GM23338 (cell line): ENCODE results near the gene IRF2. TPM values are rescaled to one million over a fixed set of nuclear protein-coding genes. Genes with fewer than 3 reads are reported as not detected.

Source experiments
- ATAC-seq: fragments of 200-7000 bp; cut with Tn5 transposase; 3 replicates; pipeline ENCODE4 v1.9.1; 2020
- DNase-seq: peaks from one replicate; pipeline ENCODE4 v3.0.0-alpha.2; 2015; ENCODE audit warnings: low spot score
- H2AFZ ChIP-seq: fragments of 200-600 bp; sonication (generic); 2 replicates; pipeline ENCODE4 v1.8.0; 2016; ENCODE audit warnings: antibody characterized with exemption, mild to moderate bottlenecking, moderate library complexity
- H3F3A ChIP-seq: fragments of 200-600 bp; sonication (generic); replicated peaks from 2 replicates; pipeline ENCODE4 v1.8.0; 2017; ENCODE audit warnings: antibody characterized with exemption, mixed run types, low read depth
- H3K27ac ChIP-seq: fragments of 200-600 bp; sonication (generic); 2 replicates; pipeline ENCODE4 v1.6.1; 2016; ENCODE audit warnings: low read depth
- H3K27me3 ChIP-seq: fragments of 200-600 bp; sonication (generic); 2 replicates; pipeline ENCODE4 v1.8.0; 2016; ENCODE audit warnings: mild to moderate bottlenecking, mixed run types, moderate library complexity; ENCODE audit not compliant: insufficient read depth
- H3K36me3 ChIP-seq: fragments of 200-600 bp; sonication (generic); 2 replicates; pipeline ENCODE4 v1.8.0; 2016; ENCODE audit warnings: mild to moderate bottlenecking; ENCODE audit not compliant: insufficient read depth
- H3K4me1 ChIP-seq: fragments of 200-600 bp; sonication (generic); 2 replicates; pipeline ENCODE4 v1.8.0; 2016; ENCODE audit warnings: mild to moderate bottlenecking, moderate library complexity; ENCODE audit not compliant: insufficient read depth
- H3K4me2 ChIP-seq: fragments of 200-600 bp; sonication (generic); 2 replicates; pipeline ENCODE4 v1.7.1; 2017; ENCODE audit warnings: mixed run types
- H3K4me3 ChIP-seq: fragments of 200-600 bp; sonication (generic); 2 replicates; pipeline ENCODE4 v1.6.1; 2016; ENCODE audit warnings: mixed run types
- H3K79me2 ChIP-seq: fragments of 200-600 bp; sonication (generic); replicated peaks from 2 replicates; pipeline ENCODE4 v1.8.0; 2017; ENCODE audit warnings: mild to moderate bottlenecking; ENCODE audit not compliant: insufficient read depth
- H3K9me2 ChIP-seq: fragments of 200-600 bp; sonication (generic); 2 replicates; pipeline ENCODE4 v1.8.0; 2017; ENCODE audit not compliant: insufficient read depth
- H4K20me1 ChIP-seq: fragments of 200-600 bp; sonication (generic); replicated peaks from 2 replicates; pipeline ENCODE4 v1.8.0; 2017; ENCODE audit warnings: mild to moderate bottlenecking; ENCODE audit not compliant: insufficient read depth
- H3K27ac Mint-ChIP-seq: 2 replicates; pipeline ENCODE4 v1.8.0; 2020; ENCODE audit warnings: inconsistent platforms, mild to moderate bottlenecking, moderate library complexity, mixed read lengths
- H3K27me3 Mint-ChIP-seq: 3 replicates; pipeline ENCODE4 v1.8.0; 2022; ENCODE audit warnings: low read depth, mild to moderate bottlenecking, moderate library complexity, mixed read lengths, inconsistent platforms; ENCODE audit not compliant: insufficient read depth, poor library complexity
- H3K36me3 Mint-ChIP-seq: 3 replicates; pipeline ENCODE4 v1.8.0; 2021; ENCODE audit warnings: low read depth, mild to moderate bottlenecking, inconsistent platforms, moderate library complexity, mixed read lengths
- H3K4me1 Mint-ChIP-seq: 3 replicates; pipeline ENCODE4 v1.8.0; 2020; ENCODE audit warnings: mild to moderate bottlenecking, inconsistent platforms, mixed read lengths
- H3K4me3 Mint-ChIP-seq: 3 replicates; pipeline ENCODE4 v1.8.0; 2021; ENCODE audit warnings: moderate library complexity, mild to moderate bottlenecking, inconsistent platforms, mixed read lengths
- H3K9me3 Mint-ChIP-seq: 3 replicates; pipeline ENCODE4 v1.8.0; 2020; ENCODE audit warnings: moderate library complexity, mild to moderate bottlenecking, inconsistent platforms, mixed read lengths
- CREB1 ChIP-seq: fragments of 250-450 bp; sonication (Bioruptor Pico); IDR thresholded peaks from 2 replicates; pipeline ENCODE4 v1.5.0; 2020; ENCODE audit warnings: low read depth, mild to moderate bottlenecking, moderate library complexity
- CTCF ChIP-seq, 2 experiments: fragments of 200-600 bp in 1 of 2; sonication (generic) in 1 of 2; conservative IDR thresholded peaks; 2 replicates each; pipeline versions ENCODE4 v1.5.1 to v1.6.1; 2016 to 2017; ENCODE audit warnings: antibody characterized with exemption in 2 of 2, low read depth in 2 of 2, mild to moderate bottlenecking in 2 of 2, moderate library complexity in 1 of 2
- EZH2 ChIP-seq: fragments of 200-600 bp; sonication (generic); IDR thresholded peaks from one replicate; pipeline ENCODE4 v1.8.0; 2017; ENCODE audit warnings: antibody characterized with exemption, mild to moderate bottlenecking, low read depth; ENCODE audit not compliant: unreplicated experiment
- EZH2phosphoT487 ChIP-seq: fragments of 200-600 bp; sonication (generic); IDR thresholded peaks from one replicate; pipeline ENCODE4 v1.8.1; 2018; ENCODE audit warnings: antibody characterized with exemption; ENCODE audit not compliant: unreplicated experiment
- JUNB ChIP-seq: IDR thresholded peaks from one replicate; pipeline ENCODE4 v1.6.1; 2016; ENCODE audit warnings: antibody characterized with exemption; ENCODE audit not compliant: unreplicated experiment
- NANOG ChIP-seq: IDR thresholded peaks from 2 replicates; pipeline ENCODE4 v1.6.1; 2016; ENCODE audit warnings: antibody characterized with exemption, borderline replicate concordance
- POLR2AphosphoS5 ChIP-seq: IDR thresholded peaks from 2 replicates; pipeline ENCODE4 v1.6.1; 2016; ENCODE audit warnings: antibody characterized with exemption, low read depth
- STAT1 ChIP-seq: IDR thresholded peaks from one replicate; pipeline ENCODE4 v1.6.1; 2016; ENCODE audit warnings: antibody characterized with exemption; ENCODE audit not compliant: unreplicated experiment
- ZNF114 ChIP-seq: fragments of 250-450 bp; sonication (Bioruptor Pico); IDR thresholded peaks from 2 replicates; pipeline ENCODE4 v1.5.0; 2020; ENCODE audit warnings: mild to moderate bottlenecking, moderate library complexity
- ZNF331 ChIP-seq: fragments of 250-450 bp; sonication (Bioruptor Pico); IDR thresholded peaks from 2 replicates; pipeline ENCODE4 v1.5.0; 2020; ENCODE audit warnings: low read depth, mild to moderate bottlenecking, moderate library complexity
- polyA plus RNA-seq: library from polyadenylated mRNA; unstranded; fragments of >200 nt; fragmentation: Nextera tagmentation; extraction: Ambion mirVana; gene quantifications from 2 replicates; pipeline ENCODE4 v1.2.1, GENCODE V29; 2016
- total RNA-seq: library from RNA; depleted of rRNA; stranded (reverse); fragments of >200 nt; shearing (Covaris generic); gene quantifications from 2 replicates; pipeline ENCODE4 v1.2.3, GENCODE V29; 2014
- TF ChIP-seq, protein P1 (sequence below): IDR thresholded peaks from 2 replicates; pipeline ENCODE4 v1.6.1; 2016; ENCODE audit warnings: antibody characterized with exemption
- TF ChIP-seq, protein P2 (sequence below): IDR thresholded peaks from one replicate; pipeline ENCODE4 v1.6.1; 2018; ENCODE audit warnings: antibody characterized with exemption; ENCODE audit not compliant: unreplicated experiment

IRF2 gene
- total and polyA plus RNA-seq, 2 experiments from 2014 or later: 14.7 to 15.0 TPM

DNA sequence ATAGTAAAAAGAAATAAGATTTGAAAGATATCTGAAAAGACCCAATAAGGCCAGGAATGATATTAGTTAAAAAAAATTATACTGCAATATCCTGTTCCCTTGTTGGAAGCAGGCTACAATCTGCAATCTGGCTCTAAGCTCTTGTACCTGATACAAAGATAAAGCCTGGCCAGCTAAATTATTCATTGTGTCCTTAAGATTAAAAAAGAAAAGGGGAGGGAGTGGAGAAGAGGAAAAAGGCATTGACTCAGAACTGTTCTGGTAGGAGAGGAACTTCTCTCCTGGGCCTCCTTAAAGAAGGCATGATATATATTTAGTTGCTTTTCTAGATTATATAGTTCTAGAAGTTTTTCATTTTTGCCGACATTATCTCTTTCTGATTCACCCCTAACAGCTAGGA, 46.7 kb downstream of the IRF2 start (continued):
- TF ChIP-seq CTCF (conservative IDR thresholded peaks at IDR 0.05; ENCODE audit: low read depth in 2 of 2) (no peak), STAT1 (no peak), CREB1 (CRISPR knock-in tag) (no peak), NANOG (no peak), POLR2AphosphoS5 (no peak), EZH2phosphoT487 (no peak), ZNF331 (CRISPR knock-in tag) (no peak), EZH2 (no peak), JUNB (no peak)
- TF ChIP-seq, protein P1, sequence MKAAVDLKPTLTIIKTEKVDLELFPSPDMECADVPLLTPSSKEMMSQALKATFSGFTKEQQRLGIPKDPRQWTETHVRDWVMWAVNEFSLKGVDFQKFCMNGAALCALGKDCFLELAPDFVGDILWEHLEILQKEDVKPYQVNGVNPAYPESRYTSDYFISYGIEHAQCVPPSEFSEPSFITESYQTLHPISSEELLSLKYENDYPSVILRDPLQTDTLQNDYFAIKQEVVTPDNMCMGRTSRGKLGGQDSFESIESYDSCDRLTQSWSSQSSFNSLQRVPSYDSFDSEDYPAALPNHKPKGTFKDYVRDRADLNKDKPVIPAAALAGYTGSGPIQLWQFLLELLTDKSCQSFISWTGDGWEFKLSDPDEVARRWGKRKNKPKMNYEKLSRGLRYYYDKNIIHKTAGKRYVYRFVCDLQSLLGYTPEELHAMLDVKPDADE: no peak
- TF ChIP-seq, protein P2, sequence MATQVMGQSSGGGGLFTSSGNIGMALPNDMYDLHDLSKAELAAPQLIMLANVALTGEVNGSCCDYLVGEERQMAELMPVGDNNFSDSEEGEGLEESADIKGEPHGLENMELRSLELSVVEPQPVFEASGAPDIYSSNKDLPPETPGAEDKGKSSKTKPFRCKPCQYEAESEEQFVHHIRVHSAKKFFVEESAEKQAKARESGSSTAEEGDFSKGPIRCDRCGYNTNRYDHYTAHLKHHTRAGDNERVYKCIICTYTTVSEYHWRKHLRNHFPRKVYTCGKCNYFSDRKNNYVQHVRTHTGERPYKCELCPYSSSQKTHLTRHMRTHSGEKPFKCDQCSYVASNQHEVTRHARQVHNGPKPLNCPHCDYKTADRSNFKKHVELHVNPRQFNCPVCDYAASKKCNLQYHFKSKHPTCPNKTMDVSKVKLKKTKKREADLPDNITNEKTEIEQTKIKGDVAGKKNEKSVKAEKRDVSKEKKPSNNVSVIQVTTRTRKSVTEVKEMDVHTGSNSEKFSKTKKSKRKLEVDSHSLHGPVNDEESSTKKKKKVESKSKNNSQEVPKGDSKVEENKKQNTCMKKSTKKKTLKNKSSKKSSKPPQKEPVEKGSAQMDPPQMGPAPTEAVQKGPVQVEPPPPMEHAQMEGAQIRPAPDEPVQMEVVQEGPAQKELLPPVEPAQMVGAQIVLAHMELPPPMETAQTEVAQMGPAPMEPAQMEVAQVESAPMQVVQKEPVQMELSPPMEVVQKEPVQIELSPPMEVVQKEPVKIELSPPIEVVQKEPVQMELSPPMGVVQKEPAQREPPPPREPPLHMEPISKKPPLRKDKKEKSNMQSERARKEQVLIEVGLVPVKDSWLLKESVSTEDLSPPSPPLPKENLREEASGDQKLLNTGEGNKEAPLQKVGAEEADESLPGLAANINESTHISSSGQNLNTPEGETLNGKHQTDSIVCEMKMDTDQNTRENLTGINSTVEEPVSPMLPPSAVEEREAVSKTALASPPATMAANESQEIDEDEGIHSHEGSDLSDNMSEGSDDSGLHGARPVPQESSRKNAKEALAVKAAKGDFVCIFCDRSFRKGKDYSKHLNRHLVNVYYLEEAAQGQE: no peak

GRCh38 chr4:184427093-184427492, 47.3 kb downstream of the IRF2 start:
- Histone ChIP-seq H3K4me3 (no peak overlapping the region), H3K4me2 (no peak overlapping the region), H3K27me3 (no peaks in the 10 kb centered on the region), H3K9me2 (no peaks in the 10 kb centered on the region), H3K36me3 (peaks cover 30% of the 10 kb centered on the region), H3K27ac (no peak overlapping the region), H4K20me1 (peaks cover 5% of the 10 kb centered on the region), H2AFZ (no peak overlapping the region), H3F3A (no peaks in the 10 kb centered on the region), H3K4me1 (peaks cover 12% of the 10 kb centered on the region; the same call in 1 of the 2 replicates), H3K79me2 (peaks cover 36% of the 10 kb centered on the region)
- H3K27me3 Mint-ChIP-seq: peaks cover 9% of the 10 kb centered on the region
- no peak overlapping the region for H3K4me3 Mint-ChIP-seq
- peaks cover 6% of the 10 kb centered on the region for H3K9me3 Mint-ChIP-seq
- peaks cover 48% of the 10 kb centered on the region for H3K36me3 Mint-ChIP-seq
- DNase-seq (no peak), ATAC-seq (no peak)
- peaks cover 19% of the 10 kb centered on the region for H3K4me1 Mint-ChIP-seq
- no peak overlapping the region for H3K27ac Mint-ChIP-seq
- TF ChIP-seq, protein P2: no peak
- TF ChIP-seq CTCF (conservative IDR thresholded peaks at IDR 0.05; ENCODE audit: low read depth in 2 of 2) (no peak), CREB1 (CRISPR knock-in tag) (no peak), POLR2AphosphoS5 (no peak), ZNF114 (no peak), ZNF331 (CRISPR knock-in tag) (no peak), NANOG (no peak), EZH2 (no peak), JUNB (no peak), EZH2phosphoT487 (no peak), STAT1 (no peak)
- TF ChIP-seq, protein P1: no peak
